Activated CD8-positive, alpha-beta T cell treated with anti-CD3 and anti-CD28 coated beads, Interleukin-2, amount 10 ng/mL, durations not matched to agents 7 days and 5 days (primary cell): ENCODE measurements around the gene GLB1L3. TPM values are rescaled to one million over a fixed set of nuclear protein-coding genes. Genes with fewer than 3 reads are reported as not detected.

Source experiments
- ATAC-seq: fragments of 150-1000 bp; cut with Tn5 transposase; one replicate; pipeline ENCODE4 v1.10.0; 2021; ENCODE audit warnings: moderate library complexity
- CTCF ChIA-PET: fragments of 350-600 bp; sonication (Branson Sonifier 250); formaldehyde crosslinking; loops from one replicate; lab custom pipeline; 2021; ENCODE audit warnings: antibody characterized with exemption; lab: Charles Lee
- POLR2A ChIA-PET: fragments of 350-600 bp; sonication (Branson Sonifier 250); formaldehyde crosslinking; loops from one replicate; lab custom pipeline; 2021; ENCODE audit warnings: antibody characterized with exemption; lab: Charles Lee
- DNase-seq: peaks from one replicate; pipeline ENCODE4 v3.0.0-alpha.2; 2020
- H3K27ac Mint-ChIP-seq: one replicate; pipeline ENCODE4 v1.8.0; 2021; ENCODE audit warnings: mild to moderate bottlenecking, mixed read lengths
- H3K27me3 Mint-ChIP-seq: one replicate; pipeline ENCODE4 v1.8.0; 2021; ENCODE audit warnings: low read depth, mixed read lengths
- H3K36me3 Mint-ChIP-seq: one replicate; pipeline ENCODE4 v1.8.0; 2021; ENCODE audit warnings: low read depth, mixed read lengths
- H3K4me1 Mint-ChIP-seq: one replicate; pipeline ENCODE4 v1.8.0; 2021; ENCODE audit warnings: low read depth, mixed read lengths
- H3K4me3 Mint-ChIP-seq: one replicate; pipeline ENCODE4 v1.8.0; 2021; ENCODE audit warnings: mild to moderate bottlenecking, mixed read lengths
- H3K9me3 Mint-ChIP-seq: one replicate; pipeline ENCODE4 v1.8.0; 2022; ENCODE audit warnings: mixed read lengths; ENCODE audit not compliant: insufficient read depth
- total RNA-seq, 2 experiments: library from RNA; stranded (reverse); gene quantifications; one replicate each; pipeline ENCODE4 v1.2.3, GENCODE V29; 2021

GLB1L3 gene
- total RNA-seq, 2 experiments from 2014 or later, result 3.8 to 4.0 TPM

DNA sequence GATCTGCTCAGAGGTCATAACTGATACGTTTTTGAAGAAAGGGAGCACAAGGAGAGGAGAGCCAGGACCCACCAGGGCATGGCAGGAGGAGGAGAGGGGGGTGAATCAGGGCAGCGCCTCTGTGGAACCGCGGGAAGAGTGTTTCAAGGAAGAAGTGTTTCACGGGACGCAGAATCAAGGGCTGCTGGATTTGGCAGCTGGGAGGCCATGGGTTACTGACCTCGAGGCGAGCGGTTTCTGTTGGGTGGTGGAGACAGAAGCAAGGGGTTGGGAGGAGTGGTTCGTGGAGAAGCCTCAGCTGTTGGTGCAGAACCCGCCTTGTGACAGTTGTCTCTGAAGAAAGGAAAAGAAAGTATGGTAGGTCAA, 38.6 kb upstream of the GLB1L3 start:
- H3K27ac Mint-ChIP-seq, result peak overlapping the region; percentile 2
- H3K4me3 Mint-ChIP-seq, result no peak overlapping the region
- CTCF ChIA-PET, result interaction anchor here (1.0 to 1.1 kb wide), 2 partner anchors 11 to 27 kb away, joined by 3 to 5 read pairs; no protein-coding TSS in a partner anchor
- no peaks in the 10 kb centered on the region for H3K27me3 Mint-ChIP-seq
- ATAC-seq, result no peak
- POLR2A ChIA-PET, result no interaction called here
- DNase-seq, result no peak
- peaks cover 7% of the 10 kb centered on the region for H3K4me1 Mint-ChIP-seq
- H3K36me3 Mint-ChIP-seq, result peaks cover 37% of the 10 kb centered on the region
- H3K9me3 Mint-ChIP-seq, result no peaks in the 10 kb centered on the region

- CTCF ChIA-PET, result interaction anchor here (1.1 to 2.0 kb wide), 3 partner anchors 12 to 23 kb away, joined by 3 to 6 read pairs (median 4); partner anchors contain the start of genes ACAD8 and THYN1
- DNase-seq (no peak), ATAC-seq (no peak)
- Mint-ChIP-seq H3K36me3 (peaks cover 47% of the 10 kb centered on the region), H3K4me3 (no peak overlapping the region), H3K9me3 (no peaks in the 10 kb centered on the region), H3K27ac (no peak overlapping the region), H3K27me3 (no peaks in the 10 kb centered on the region), H3K4me1 (no peaks in the 10 kb centered on the region)
- POLR2A ChIA-PET, result interaction anchor here (2.2 kb wide), 1 partner anchor 13 kb away, joined by 6 read pairs; no protein-coding TSS in a partner anchor
Observed at GRCh38 chr11:134238956-134239355, 37.2 kb upstream of the GLB1L3 start.

DNA sequence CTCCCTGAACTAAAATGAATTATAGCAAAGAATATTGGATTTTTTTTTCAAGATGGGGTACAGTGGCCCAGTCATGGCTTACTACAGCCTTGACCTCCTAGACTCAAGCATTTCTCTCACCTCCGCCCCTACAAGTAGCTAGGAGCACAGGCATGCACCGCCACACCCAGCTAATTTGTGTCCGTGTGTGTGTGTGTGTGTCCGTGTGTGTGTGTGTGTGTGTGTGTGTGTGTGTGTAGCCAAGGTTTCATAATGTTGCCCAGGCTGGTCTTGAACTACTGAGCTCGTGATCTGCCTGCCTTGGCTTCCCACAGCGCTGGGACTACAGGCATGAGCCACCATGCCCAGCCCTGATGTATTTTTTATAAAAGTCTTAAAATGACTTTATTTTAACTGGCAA, 35.6 kb upstream of the GLB1L3 start:
- no peaks in the 10 kb centered on the region for H3K27me3 Mint-ChIP-seq
- H3K4me3 Mint-ChIP-seq, result no peak overlapping the region
- no peak for ATAC-seq
- CTCF ChIA-PET, result interaction anchor here (1.0 to 1.6 kb wide), 3 partner anchors 11 to 13 kb away, joined by 3 to 4 read pairs (median 3); partner anchors contain the start of genes ACAD8 and THYN1
- peaks cover 51% of the 10 kb centered on the region for H3K36me3 Mint-ChIP-seq
- POLR2A ChIA-PET, result interaction anchor here (1.1 kb wide), 1 partner anchor 16 kb away, joined by 3 read pairs; the partner anchor contains the start of gene VPS26B
- no peak overlapping the region for H3K27ac Mint-ChIP-seq
- H3K9me3 Mint-ChIP-seq, result no peaks in the 10 kb centered on the region
- no peak for DNase-seq
- no peaks in the 10 kb centered on the region for H3K4me1 Mint-ChIP-seq

- H3K27me3 Mint-ChIP-seq, result no peaks in the 10 kb centered on the region
- no peak overlapping the region for H3K4me3 Mint-ChIP-seq
- no peak for ATAC-seq
- peaks cover 49% of the 10 kb centered on the region for H3K36me3 Mint-ChIP-seq
- no peaks in the 10 kb centered on the region for H3K9me3 Mint-ChIP-seq
- no peak overlapping the region for H3K27ac Mint-ChIP-seq
- ChIA-PET CTCF (interaction anchor here (3.9 kb wide), 1 partner anchor 17 kb away, joined by 25 read pairs; the partner anchor contains the start of gene VPS26B), POLR2A (no interaction called here)
- DNase-seq, result no peak
- H3K4me1 Mint-ChIP-seq, result no peaks in the 10 kb centered on the region
Observed at GRCh38 chr11:134242376-134242775, 33.8 kb upstream of the GLB1L3 start.

- peaks cover 54% of the 10 kb centered on the region for H3K36me3 Mint-ChIP-seq
- no peak for DNase-seq
- no peak for ATAC-seq
- CTCF ChIA-PET, result interaction anchor here (0.8 to 3.9 kb wide), 11 partner anchors 10 to 194 kb away, joined by 3 to 25 read pairs (median 7); partner anchors contain the start of genes ACAD8, GLB1L3, NCAPD3 and THYN1
- peaks cover 3% of the 10 kb centered on the region for H3K4me1 Mint-ChIP-seq
- POLR2A ChIA-PET, result interaction anchor here (0.8 to 1.5 kb wide), 4 partner anchors 9 to 33 kb away, joined by 3 to 11 read pairs (median 4); partner anchors contain the start of genes ACAD8, NCAPD3, THYN1 and VPS26B
- peak overlapping the region; percentile 37 for H3K27ac Mint-ChIP-seq
- H3K9me3 Mint-ChIP-seq, result no peaks in the 10 kb centered on the region
- H3K4me3 Mint-ChIP-seq, result no peak overlapping the region
- H3K27me3 Mint-ChIP-seq, result no peaks in the 10 kb centered on the region
Observed at GRCh38 chr11:134243913-134244312, 32.3 kb upstream of the GLB1L3 start.

DNA sequence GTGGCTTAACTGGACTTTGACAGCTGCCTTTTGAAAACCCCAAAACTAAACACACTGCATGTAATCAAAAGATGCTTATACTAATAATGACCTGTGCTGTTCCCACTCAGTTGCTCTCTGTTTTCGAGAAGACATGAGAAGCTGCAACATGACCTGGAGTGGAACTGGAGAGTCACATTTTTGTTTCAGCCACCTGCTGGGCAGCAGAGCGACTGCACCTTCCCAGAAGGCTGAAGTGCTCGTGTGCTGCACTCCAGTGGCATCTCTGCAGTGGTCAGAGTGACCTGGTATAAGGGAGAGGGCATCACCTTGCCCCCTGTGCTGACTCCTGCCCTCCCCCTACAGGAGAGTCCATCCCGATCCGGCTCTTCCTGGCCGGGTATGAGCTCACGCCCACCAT, 31.6 kb upstream of the GLB1L3 start:
- Mint-ChIP-seq H3K36me3 (peaks cover 56% of the 10 kb centered on the region), H3K27ac (no peak overlapping the region), H3K4me1 (peaks cover 8% of the 10 kb centered on the region), H3K27me3 (no peaks in the 10 kb centered on the region), H3K9me3 (no peaks in the 10 kb centered on the region), H3K4me3 (no peak overlapping the region)
- peak; percentile 77 for ATAC-seq
- ChIA-PET CTCF (interaction anchor here (1.3 to 3.9 kb wide), 10 partner anchors 9 to 194 kb away, joined by 3 to 25 read pairs (median 8); partner anchors contain the start of genes ACAD8, GLB1L3, NCAPD3 and THYN1), POLR2A (interaction anchor here (0.8 to 1.5 kb wide), 3 partner anchors 8 to 32 kb away, joined by 3 to 11 read pairs (median 4); partner anchors contain the start of genes ACAD8, NCAPD3, THYN1 and VPS26B)
- DNase-seq, result no peak

GRCh38 chr11:134245434-134245833, 30.7 kb upstream of the GLB1L3 start:
- no peak for ATAC-seq
- no peak overlapping the region for H3K4me3 Mint-ChIP-seq
- CTCF ChIA-PET, result interaction anchor here (1.6 to 3.9 kb wide), 4 partner anchors 8 to 38 kb away, joined by 5 to 25 read pairs (median 10); partner anchors contain the start of genes ACAD8, GLB1L3, THYN1 and VPS26B

DNA sequence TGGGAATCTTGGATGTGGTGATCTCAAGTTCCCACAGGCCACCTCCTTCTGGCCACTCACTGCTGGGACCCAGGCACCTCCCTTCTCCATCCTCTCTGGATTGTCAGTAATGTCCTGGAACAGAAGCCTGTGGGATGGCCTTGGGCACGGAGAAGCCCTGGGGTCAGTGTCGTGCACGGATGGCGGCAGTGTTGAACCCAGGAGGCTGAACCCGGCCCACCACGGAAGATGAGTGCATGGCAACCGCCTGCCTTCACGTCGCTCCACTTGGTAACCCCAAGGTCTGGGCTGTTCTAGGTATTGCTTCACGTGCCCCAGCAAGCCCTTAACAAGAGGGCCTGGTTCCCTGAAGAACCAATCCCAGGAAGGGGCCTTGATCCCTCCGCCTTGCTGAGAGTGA, 30.1 kb upstream of the GLB1L3 start:
- CTCF ChIA-PET, result no interaction called here

More at GRCh38 chr11:134245434-134245833, 30.7 kb upstream of the GLB1L3 start:
- no peak overlapping the region for H3K27ac Mint-ChIP-seq
- H3K27me3 Mint-ChIP-seq, result no peaks in the 10 kb centered on the region
- no peak for DNase-seq
- POLR2A ChIA-PET, result interaction anchor here (1.5 kb wide), 1 partner anchor 21 kb away, joined by 11 read pairs; the partner anchor contains the start of genes NCAPD3 and VPS26B
- H3K36me3 Mint-ChIP-seq, result peaks cover 57% of the 10 kb centered on the region
- H3K9me3 Mint-ChIP-seq, result no peaks in the 10 kb centered on the region
- peaks cover 8% of the 10 kb centered on the region for H3K4me1 Mint-ChIP-seq

GRCh38 chr11:134246678-134247077, 29.5 kb upstream of the GLB1L3 start:
- Mint-ChIP-seq H3K9me3 (no peaks in the 10 kb centered on the region), H3K4me1 (peaks cover 12% of the 10 kb centered on the region), H3K27ac (no peak overlapping the region), H3K4me3 (no peak overlapping the region), H3K27me3 (no peaks in the 10 kb centered on the region), H3K36me3 (peaks cover 60% of the 10 kb centered on the region)
- DNase-seq (no peak), ATAC-seq (no peak)
- ChIA-PET POLR2A (no interaction called here), CTCF (no interaction called here)

More for the DNA sequence above, 30.1 kb upstream of the GLB1L3 start:
- H3K27me3 Mint-ChIP-seq, result no peaks in the 10 kb centered on the region
- no peak for DNase-seq
- no peak overlapping the region for H3K27ac Mint-ChIP-seq
- no peaks in the 10 kb centered on the region for H3K9me3 Mint-ChIP-seq
- H3K36me3 Mint-ChIP-seq, result peaks cover 59% of the 10 kb centered on the region
- no peak for ATAC-seq
- no peak overlapping the region for H3K4me3 Mint-ChIP-seq
- POLR2A ChIA-PET, result no interaction called here
- peaks cover 8% of the 10 kb centered on the region for H3K4me1 Mint-ChIP-seq

GRCh38 chr11:134248910-134249480, 27.2 kb upstream of the GLB1L3 start:
- Mint-ChIP-seq H3K4me1 (peaks cover 21% of the 10 kb centered on the region), H3K27ac (peak overlapping the region; percentile 5), H3K36me3 (peaks cover 47% of the 10 kb centered on the region), H3K9me3 (no peaks in the 10 kb centered on the region), H3K27me3 (no peaks in the 10 kb centered on the region), H3K4me3 (no peak overlapping the region)
- ATAC-seq, result no peak
- CTCF ChIA-PET, result interaction anchor here (0.9 to 2.8 kb wide), 7 partner anchors 13 to 321 kb away, joined by 3 to 8 read pairs (median 5); no protein-coding TSS in a partner anchor
- POLR2A ChIA-PET, result interaction anchor here (0.8 to 1.8 kb wide), 2 partner anchors 13 to 24 kb away, joined by 3 to 12 read pairs; partner anchors contain the start of genes NCAPD3 and VPS26B
- DNase-seq, result no peak

DNA sequence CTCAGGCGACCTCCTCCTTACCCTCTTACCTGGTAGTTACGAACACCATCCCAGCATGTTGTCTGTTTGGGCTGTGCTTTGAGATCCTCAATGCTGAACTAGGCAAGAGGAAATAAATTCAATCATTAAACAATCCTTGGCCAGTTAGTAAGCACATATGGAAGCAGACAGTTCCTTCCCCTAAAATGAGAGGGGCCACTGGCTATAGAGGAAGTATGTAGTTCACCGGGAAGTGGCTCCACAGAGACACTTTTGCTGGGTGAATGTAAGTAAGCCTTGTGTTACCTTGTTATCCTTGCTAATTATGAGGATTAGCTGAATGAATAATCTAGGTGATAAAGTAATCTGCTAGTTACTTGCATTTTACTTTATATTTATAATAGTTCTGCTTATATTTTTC, 25.9 kb upstream of the GLB1L3 start:
- H3K27me3 Mint-ChIP-seq, result no peaks in the 10 kb centered on the region
- peaks cover 29% of the 10 kb centered on the region for H3K4me1 Mint-ChIP-seq
- ATAC-seq (no peak), DNase-seq (no peak)
- H3K4me3 Mint-ChIP-seq, result no peak overlapping the region
- CTCF ChIA-PET, result interaction anchor here (0.6 to 2.9 kb wide), 5 partner anchors 12 to 409 kb away, joined by 4 to 11 read pairs (median 7); no protein-coding TSS in a partner anchor
- H3K9me3 Mint-ChIP-seq, result no peaks in the 10 kb centered on the region
- POLR2A ChIA-PET, result interaction anchor here (6.6 kb wide), 1 partner anchor 25 kb away, joined by 50 read pairs; the partner anchor contains the start of genes NCAPD3 and VPS26B
- H3K36me3 Mint-ChIP-seq, result peaks cover 39% of the 10 kb centered on the region
- H3K27ac Mint-ChIP-seq, result no peak overlapping the region
